ENCODE measurements around the gene RGS3. TPM values are rescaled to one million over a fixed set of nuclear protein-coding genes. Genes with fewer than 3 reads are reported as not detected.
A peak's percentile ranks its signal among the peaks of the same experiment; 100 is the strongest.

The RGS3 gene
- total and polyA plus RNA-seq, 11 donors = 93.4 to 214 (median 134) TPM

DNA sequence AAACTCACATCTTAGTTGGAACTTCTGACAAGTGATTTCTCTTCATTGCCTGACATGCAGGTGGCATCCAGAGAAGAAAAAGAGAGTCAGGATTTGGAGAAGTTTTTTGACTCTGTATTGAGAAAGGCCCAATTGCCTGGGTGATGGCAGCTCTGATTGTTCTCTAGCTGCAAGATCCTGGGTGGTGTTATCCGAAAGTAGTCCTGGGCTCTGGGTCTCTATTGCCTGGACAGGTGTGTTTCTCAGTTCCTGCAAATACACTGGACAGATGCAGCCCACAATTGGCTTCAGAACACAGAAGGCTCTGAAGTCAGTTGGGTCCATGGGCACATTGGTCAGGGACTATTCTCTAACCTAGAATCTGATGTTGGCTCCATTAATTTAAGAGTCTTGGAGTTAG, 67.4 kb downstream of the RGS3 start:
- intact Hi-C loops (cut with DNase I) = loop anchor here in 1 of 10 donors (5.0 kb wide), 2 partner anchors 49 to 51 kb away; no protein-coding TSS in a partner anchor
- DNase-seq (no peak), ATAC-seq (no peak)
- Histone ChIP-seq H3K27me3 (no peaks in the 10 kb centered on the region), H3K36me3 (peaks cover 0 to 86% (median 64%) of the 10 kb centered on the region in 9 donors), H3K9me3 (no peaks in the 10 kb centered on the region), H3K4me1 (peaks cover 0 to 65% (median 38%) of the 10 kb centered on the region in 12 donors), H3K4me3 (no peak overlapping the region), H3K27ac (no peak overlapping the region)
- TF ChIP-seq POLR2A (IDR thresholded peaks at IDR 0.05) = no peak
- no peak for TF ChIP-seq CTCF (IDR thresholded peaks at IDR 0.05)
- 93 to 100% (median 98%) methylated on average over 1 of the region's 1 CpG for WGBS, 4 donors

- TF ChIP-seq CTCF (IDR thresholded peaks at IDR 0.05) = no peak
- no peak for DNase-seq
- Histone ChIP-seq H3K4me3 (no peak overlapping the region), H3K4me1 (peaks cover 0 to 65% (median 38%) of the 10 kb centered on the region in 12 donors), H3K27ac (peak overlapping the region in 2 of 12 donors; percentile 13 to 16), H3K9me3 (no peaks in the 10 kb centered on the region), H3K36me3 (peaks cover 0 to 81% (median 60%) of the 10 kb centered on the region in 9 donors), H3K27me3 (no peaks in the 10 kb centered on the region)
- no peak for ATAC-seq
- 85 to 95% (median 92%) methylated on average over 7 of the region's 7 CpGs for WGBS, 4 donors
- intact Hi-C loops (cut with DNase I) = loop anchor here in 1 of 10 donors (5.0 kb wide), 2 partner anchors 50 kb away; no protein-coding TSS in a partner anchor
These were observed 68.6 kb downstream of the RGS3 start for GRCh38 chr9:113531919-113532808.

GRCh38 chr9:113532809-113533190, 69.3 kb downstream of the RGS3 start:
- Histone ChIP-seq H3K4me3 (no peak overlapping the region), H3K27ac (no peak overlapping the region), H3K4me1 (peaks cover 2 to 65% (median 39%) of the 10 kb centered on the region in 12 donors), H3K9me3 (no peaks in the 10 kb centered on the region), H3K36me3 (peaks cover 0 to 79% (median 64%) of the 10 kb centered on the region in 9 donors), H3K27me3 (no peaks in the 10 kb centered on the region)
- intact Hi-C loops (cut with DNase I) = loop anchor here in 1 of 10 donors (5.0 kb wide), 2 partner anchors 50 kb away; no protein-coding TSS in a partner anchor
- no peak for DNase-seq
- no peak for ATAC-seq
- TF ChIP-seq POLR2A (IDR thresholded peaks at IDR 0.05) (no peak), CTCF (IDR thresholded peaks at IDR 0.05) (no peak)
- 96 to 100% (median 99%) methylated on average over 2 to 3 of the region's 3 CpGs for WGBS, 4 donors
